Putamen (tissue), 1 donor: ENCODE results near the gene UCKL1.
"Not testable (repeated sequence)": the region's sequence is repeated elsewhere in the genome, so short reads cannot be mapped to it uniquely, and the experiment has no call there.

Experiments
- DNase-seq: peaks from one replicate; pipeline ENCODE4 v3.0.0-alpha.2; 2016; ENCODE audit warnings: low spot score

The UCKL1 gene

DNA sequence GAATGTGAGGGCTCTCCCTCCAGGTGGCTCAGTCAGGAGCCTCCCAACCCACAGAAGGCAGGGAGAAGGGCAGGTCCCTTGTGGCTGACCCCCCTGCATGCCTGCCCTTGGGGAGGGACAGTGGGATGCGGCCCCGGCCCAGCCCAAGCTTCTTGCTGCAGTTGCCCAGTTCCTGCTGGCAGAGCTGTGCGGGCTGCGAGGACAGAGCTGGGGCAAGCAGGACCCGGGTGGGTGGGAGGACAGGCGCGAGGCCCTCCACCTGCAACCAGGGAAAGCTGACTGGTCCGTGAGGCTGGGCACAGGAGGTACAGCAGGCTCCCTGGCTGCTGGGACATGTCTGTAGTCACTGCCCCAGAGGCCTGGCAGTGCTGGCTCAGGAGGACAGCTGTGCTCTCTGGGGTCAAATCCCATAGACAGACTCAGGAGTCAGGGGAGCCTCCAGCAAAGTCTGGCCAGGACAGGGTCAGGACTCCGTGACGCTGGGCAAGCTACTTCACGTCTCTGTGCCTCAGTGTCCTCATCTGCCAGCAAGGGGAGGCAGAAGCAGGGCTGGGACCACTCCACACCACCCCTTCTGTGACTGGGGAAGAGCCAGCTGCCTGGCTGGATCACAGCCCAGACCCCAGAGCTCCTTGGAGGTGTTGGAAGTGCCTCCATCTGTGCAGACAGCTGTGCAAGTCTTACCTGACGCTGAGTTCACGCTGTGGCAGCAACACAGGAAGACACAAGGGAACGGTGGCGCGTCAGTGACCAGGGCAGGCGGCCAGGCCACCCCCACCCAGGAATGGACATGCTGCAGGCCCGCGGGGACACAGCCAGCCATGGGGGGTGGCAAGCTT lies 13.0 kb downstream of the UCKL1 start:
- DNase-seq: no peak

DNA sequence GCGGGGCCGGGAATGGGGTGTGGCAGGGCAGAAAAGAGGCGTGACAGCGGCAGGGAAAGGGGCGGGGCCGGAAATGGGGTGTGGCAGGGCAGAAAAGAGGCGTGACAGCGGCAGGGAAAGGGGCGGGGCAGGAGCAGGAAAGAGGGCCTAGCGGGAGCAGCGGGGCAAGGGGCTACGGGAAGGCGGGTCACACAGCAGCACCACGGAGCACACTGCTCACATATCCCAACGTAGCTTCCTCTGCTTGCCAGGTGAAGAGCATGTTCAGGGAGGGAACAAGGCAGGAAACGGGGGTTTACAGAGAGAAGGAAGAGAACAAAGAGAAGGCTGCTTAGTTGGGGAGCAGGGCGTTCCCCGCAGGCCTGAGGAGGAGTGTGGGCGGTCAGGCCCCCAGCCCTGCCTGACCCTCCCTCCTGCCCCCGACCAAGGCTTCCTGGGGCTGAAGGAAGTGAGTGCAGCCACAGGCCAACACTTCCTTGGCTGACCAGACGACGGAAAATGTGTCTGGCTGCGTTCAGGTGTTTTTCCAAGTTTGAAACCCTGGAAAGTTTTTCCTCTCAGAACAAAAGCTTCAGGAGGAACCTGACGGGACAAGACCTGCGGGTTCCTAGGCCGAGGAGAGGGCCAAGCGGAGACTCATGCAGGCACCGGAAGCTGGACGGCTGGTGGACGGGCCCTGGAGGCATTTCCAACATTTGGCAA lies 13.8 kb downstream of the UCKL1 start:
- no peak for DNase-seq

DNA sequence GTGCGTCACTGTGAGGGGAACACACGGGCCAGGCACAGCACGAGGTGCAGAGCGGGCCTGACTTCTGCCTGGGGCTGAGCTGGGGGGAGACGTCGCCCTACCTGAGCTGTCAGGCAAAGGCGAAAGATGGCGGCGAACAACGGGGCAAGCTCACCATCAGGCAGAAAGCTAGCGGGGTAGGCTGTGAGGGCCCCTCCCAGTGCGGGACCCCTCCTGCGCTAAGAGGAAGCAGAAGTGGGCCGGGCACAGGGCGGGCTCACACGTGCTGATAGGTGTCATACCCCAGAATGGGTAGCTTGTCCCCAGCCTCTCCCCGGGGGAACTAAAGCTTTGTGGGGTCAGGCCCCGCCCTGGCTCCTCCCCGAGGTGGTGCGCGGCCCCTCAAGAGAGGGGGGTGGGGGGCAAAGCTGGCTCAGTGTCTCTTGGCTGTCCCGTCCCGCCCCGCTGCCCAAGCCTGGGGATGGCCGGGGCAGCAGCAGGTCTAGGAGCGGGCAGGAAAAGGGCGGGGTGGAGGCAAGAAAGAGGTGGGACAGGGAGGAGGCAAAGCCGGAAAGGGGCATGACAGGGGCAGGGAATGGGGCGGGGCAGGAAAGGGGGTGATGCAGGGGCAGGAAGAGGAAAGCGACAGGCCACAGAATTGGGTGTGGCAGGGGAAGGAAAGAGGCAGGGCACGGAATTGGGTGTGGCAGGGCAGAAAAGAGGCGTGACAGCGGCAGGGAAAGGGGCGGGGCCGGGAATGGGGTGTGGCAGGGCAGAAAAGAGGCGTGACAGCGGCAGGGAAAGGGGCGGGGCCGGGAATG lies 14.7 kb downstream of the UCKL1 start:
- DNase-seq: no peak

DNA sequence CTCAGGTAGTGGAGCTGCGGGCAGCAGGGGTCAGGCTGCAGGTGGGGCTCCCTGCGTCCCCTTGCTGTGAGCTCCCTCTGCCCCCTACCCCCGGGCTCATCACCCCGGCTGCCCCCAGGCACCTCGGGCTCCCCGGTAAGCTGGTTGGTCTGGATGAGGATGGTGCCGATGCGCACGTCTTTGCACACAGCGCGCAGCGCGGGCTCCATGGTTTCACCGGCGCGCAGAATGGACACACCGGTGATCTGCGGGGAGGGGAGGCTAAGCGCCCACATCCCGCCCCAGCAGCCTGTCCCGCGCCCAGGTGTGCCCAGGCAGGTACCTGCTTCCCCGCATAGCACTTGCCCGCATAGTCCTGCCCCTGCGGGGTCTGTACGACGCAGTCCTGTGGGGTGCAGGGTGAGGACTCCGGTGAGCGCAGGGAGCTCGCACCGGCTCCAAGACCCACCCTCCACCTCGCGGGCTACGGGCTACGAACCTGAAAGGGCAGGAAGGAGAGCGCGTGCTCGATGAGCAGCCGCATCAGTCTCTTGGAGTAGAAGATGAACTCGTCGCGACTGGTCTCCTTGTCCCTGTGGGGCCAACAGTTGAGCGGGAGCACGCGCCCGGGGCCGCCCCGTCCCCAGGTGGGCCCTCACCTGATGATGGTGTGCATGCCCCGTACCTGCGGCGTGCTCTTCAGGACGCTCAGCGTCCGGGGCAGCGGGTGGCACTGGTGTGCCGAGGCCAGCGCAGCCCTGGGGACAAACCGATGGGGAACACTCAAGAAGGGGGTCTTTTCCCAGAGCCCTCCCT lies 15.5 kb downstream of the UCKL1 start:
- no peak for DNase-seq

DNA sequence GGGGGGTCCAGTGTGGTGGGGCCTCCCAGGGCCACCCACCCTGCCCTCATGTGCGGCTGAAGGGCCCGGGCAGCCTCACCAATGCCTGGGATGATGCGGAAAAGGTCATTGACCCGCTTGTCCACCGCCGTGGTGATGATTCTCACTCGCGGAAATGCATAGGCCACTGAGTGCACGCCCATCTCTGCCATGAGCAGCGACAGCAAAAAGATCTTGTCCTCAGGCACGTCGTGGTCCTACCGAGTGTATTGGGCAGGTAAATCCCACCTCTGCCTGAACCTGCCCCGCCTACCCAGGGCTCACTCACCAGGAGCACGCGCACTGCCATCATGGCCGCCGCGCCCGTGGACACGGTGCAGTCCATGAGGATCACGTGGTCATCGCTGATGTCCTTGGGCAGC lies 16.1 kb downstream of the UCKL1 start:
- DNase-seq: no peak

DNA sequence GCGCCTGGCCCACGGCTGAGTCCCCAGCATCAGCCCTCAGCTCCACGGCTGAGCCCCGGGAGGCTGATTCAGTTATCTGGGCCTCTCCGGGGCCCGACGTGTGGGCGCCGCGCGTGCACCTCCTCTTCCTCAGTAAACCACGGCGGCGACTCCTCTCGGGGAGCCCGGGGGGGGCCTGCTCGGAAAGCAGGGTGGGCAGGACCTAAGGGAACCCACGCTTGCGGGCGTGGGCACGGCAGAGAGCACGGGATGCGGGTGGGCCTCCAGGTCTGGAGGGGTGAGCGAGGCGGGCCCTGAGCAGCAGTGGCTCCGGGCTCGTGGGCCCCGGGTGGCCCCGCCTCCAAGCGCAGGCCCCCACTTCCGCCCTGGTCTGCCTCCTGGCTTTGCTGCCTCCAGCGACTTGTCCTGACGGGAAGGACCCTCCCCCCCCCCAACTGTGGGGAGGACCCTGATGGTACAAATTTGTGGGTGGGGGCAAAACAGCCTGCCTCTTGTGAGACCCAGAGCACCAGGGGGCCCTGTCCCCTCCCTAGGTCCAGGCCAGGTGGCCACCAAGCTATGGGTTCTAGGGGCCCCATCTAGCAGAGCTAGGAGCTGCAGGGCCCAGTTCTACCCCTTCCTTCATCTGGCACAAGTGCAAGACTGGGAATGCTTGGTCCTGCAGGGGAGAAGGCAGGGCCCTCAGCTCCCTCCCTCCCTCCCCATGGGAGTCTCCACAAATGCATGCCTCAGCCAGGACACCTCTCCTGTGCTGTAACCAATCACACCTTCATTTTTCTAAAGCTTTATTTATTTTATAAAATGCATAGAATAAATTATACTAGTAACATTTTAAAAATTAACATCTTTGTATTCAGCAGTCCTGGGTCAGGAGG lies 16.9 kb downstream of the UCKL1 start:
- no peak for DNase-seq

DNA sequence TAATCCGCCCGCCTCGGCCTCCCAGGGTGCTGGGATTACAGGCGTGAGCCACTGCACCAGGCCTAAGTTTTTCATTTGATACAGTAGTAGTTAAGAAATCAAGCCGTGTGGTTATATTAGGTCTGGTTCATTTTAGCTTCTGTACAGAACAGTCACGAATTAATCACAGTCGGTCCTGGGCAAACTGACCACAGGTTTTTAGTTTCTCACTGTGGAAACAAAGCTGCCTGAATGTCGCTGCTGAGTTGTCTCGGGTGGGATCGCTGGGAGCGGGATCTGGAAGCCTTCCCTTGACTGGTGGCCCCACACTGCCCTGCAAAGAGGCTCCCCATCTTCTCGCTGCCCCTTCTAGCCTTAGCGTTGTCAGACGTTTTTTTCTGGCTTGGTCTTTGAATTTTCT lies 18.6 kb downstream of the UCKL1 start:
- DNase-seq: no peak

DNA sequence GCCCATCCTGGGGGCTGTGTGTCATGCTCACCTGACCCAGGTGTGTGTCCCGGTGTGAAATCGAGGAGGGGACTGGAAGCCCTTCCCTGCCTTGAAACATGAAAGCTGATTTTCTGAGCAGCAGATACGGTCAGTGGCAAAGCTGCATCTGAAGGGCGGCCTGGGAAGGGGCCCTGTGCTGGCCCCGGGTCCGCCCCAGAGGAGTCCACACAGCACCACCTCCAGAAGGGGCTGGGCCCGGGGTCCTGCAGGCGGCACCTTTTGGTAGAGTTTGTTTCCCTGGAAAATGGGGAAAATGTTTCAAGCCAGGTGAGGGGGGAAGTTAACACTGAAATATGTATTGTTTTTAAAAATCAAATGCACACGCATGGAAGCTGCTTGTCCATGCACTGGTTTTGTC lies 20.8 kb downstream of the UCKL1 start:
- DNase-seq: no peak

DNA sequence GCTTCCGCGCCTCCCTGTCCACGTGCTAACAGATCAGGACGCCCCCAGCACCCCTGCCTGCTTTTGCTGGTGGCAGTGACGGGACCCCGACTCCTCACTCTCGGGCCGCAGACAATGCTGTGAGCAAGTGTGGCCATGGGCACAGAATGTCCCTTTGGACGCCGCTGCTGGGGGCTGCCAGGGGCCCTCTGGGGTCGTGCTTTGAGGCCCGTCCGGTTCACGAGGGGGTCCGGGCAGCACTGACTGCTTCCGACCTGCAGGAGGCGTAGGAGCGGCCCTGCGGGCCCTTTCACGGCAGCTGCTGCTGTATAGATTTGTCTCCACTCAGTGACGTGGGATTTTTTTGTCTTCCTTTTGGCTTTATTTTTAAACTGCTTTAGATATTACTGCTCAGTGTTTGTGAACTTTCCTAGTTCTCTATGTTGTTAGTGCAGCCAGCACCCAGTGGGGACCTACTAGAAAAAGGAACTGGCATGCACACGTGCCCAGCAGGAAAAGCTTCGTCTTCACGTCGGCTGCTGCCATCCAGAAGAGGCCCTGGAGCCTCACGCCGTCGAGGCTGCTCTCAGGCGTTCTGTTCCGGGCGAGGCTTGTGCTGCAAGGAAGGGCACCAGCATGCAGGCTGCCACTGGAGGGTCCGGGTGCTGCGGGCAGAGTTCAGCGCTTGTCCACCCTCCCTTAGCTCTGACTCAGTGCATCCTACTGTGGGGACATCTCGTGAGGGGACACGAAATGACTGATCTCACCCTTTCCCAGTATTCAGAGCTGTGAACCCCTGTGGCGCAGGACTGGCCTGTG lies 21.7 kb downstream of the UCKL1 start:
- no peak for DNase-seq

DNA sequence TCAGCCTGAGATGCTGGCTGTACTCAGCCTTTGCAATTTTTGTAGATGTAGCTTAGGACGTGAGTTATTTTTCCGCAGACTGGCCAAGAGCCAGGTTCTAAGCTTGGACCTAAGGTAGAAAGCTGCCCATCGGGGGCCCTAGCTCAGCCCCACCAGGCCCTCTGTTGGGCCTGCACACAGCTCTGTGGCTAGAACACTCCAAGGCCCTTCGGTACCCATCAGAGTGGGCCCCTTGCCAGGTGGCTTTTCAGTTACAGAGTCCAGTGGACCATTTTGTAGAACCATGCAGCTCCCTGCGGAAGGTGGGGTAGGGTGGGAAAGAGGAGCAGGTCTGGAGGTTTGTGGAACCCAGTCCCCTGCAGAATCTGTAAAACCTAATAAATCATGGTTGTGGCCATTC lies 22.6 kb downstream of the UCKL1 start:
- DNase-seq: no peak

DNA sequence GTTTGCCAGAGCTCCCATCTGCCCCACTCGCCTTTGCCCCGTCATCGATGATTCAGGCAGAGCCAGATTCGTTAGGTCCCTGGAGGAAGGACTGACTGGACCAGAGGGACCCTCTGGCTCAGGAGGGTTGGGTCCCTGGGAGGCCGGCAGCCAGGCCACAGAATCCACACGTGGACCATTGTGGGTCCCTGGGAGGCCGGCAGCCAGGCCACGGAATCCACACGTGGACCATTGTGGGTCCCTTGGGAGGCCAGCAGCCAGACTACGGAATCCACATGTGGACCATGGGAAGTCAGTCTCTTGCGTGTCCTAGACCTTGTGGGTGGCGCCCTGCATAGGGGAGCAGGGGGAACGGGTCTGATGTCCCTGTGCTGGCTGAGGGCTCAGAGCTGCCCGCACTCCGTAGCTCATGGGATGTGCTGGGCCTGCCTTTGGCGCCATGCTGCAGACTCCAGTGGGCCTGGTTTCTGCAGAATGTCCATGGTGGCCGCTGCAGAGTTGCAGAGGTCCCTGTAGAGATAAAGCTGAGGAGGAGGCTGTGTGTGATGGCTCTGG lies 23.5 kb downstream of the UCKL1 start:
- DNase-seq: no peak

DNA sequence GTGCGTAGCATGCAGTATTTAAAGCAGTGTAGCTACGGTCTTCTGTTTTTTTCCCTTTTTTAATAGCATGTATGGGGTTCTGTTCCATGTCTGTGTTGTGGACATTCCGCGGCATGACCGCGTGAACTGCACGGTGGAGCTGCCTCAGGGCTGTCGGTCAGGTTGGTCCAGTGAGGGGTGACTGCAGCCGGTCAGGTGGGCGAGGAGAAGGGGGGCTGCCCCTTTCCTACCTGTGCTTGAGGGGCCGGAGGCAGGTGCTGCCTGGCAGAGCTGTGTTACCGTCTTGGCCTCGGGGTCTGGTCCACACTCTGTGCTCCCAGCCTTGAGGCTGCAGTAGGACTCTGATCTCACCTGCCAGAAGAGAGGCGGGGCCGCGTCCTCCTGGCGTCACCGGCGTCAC lies 24.5 kb downstream of the UCKL1 start:
- DNase-seq: no peak

DNA sequence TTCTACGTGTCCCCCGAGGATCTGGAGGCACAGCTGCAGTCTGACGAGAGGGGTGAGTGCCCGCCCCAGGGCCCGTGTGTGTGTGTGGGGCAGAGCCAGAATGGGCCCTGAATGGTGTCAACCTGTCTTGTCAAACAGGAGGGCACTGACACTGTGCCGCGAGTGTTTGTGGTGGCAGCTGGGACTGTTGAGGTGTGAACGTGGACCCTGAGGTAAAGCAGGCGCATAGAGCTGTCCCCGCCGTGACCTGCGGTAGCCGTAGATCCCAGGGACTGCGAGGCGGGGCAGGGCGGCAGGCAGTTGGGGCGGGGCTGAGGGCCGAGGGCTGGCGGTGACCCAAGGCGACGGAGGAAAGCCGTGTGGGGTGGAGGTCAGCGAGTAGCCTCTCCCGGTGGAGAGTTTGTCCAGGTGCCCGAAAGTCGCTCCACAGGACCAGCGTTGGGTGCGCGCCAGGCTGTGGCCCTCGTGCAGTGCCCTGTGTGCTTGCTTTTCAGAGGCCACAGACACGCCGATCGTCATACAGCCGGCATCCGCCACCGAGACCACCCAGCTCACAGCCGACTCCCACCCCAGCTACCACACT lies 25.2 kb downstream of the UCKL1 start:
- DNase-seq: no peak

DNA sequence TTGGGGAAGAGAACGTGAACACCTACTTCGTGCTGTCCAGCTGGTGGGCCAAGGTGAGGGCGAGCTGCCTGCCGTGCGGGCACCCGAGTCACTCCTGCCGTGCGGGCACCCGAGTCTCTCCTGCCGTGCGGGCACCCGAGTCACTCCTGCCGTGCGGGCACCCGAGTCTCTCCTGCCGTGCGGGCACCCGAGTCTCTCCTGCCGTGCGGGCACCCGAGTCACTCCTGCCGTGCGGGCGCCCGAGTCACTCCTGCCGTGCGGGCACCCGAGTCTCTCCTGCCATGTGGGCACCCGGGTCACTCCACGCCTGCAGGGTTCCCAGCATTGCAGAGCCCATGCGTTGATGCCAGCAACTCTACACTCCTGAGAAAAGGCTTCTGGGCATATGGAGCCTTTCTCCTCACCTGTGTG lies 26.7 kb downstream of the UCKL1 start:
- not testable (repeated sequence) for DNase-seq

DNA sequence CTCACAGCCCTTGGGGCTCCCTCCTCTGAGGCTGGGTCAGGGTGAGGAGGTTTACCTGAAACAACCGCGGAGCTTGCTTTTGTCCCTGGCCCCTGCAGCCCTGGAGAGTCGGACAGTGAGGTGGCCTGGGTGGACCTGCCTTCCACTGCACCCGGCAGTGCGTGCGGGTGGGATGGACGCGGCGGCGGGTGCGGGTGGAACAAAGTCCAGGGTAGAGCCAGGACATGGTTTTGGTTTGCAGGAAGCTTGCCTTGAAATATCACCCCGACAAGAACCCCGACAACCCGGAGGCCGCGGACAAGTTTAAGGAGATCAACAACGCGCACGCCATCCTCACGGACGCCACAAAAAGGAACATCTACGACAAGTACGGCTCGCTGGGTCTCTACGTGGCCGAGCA lies 27.1 kb downstream of the UCKL1 start:
- no peak for DNase-seq

DNA sequence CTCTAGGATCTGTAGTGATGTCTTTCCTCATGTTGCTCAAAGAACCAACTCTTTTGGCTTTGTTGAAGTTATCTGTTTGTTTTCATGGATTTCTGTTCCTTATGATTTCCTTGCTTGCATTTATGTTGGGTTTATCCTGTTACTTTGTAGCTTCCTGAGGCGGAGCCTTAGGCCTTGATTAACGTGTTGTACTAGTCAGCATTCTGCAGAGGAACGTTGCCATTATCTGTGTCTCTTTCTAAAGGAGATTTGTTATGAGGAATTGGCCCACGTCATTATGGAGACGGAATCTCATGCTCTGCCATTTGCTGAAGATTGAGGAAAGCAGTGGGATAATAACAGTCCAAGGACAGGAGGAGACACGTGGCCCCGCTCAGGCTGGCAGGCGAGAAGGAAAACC lies 29.9 kb downstream of the UCKL1 start:
- no peak for DNase-seq

DNA sequence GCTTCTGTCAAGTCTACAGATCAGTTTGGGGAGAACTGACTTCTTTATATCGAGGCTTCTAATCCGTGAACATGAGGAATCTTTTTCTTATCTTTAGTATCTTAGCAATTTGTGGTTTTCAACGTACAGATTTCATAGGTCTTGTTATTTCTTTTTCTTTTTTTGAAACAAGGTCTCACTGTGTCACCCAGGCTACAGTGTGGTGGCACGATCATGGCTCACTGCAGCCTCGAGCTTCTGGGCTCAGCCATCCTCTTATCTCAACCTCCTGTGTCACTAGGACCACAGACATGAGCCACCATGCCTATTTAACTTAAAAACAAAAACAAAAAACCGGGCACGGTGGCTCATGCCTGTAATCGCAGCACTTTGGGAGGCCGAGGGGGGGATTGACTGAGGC lies 32.0 kb downstream of the UCKL1 start:
- no peak for DNase-seq

DNA sequence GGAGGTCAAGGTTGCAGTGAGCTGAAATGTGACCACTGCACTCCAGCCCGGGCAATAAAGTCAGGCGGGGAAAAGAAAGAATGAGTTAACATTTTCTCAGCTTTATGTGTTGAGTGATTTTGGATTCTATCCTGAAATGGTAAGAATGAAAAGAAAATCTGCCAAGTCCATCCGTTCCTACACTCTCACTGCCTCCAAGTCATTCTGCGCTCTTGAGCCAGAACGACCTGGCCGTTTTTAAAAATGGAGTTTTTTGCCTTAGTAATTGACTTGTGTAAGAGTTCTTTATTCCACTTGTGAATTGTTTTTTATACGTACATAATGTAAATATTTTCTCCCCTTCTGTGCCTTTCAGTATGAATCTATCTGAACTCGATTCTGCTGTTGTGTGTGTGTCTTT lies 32.6 kb downstream of the UCKL1 start:
- no peak for DNase-seq

DNA sequence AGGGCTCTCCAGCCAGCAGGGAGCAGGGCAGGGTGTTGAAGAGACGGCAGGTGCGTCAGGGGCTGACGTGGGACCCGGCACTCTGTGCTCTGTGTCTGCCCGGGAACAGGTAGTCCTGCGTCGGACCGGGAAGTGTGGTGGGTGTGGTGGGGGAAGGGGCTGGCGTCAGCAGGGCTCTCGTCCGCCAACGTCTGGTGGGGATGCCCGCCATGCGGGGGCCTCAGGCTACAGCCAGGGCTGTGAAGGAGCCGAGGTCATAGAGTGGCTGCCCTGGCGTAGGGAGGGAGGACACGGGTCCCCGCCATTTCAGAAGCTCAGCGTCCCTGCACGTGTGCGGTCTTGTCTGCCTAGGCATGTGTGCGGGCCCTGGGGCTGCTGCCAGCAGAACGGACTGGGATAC lies 36.0 kb downstream of the UCKL1 start:
- no peak for DNase-seq

DNA sequence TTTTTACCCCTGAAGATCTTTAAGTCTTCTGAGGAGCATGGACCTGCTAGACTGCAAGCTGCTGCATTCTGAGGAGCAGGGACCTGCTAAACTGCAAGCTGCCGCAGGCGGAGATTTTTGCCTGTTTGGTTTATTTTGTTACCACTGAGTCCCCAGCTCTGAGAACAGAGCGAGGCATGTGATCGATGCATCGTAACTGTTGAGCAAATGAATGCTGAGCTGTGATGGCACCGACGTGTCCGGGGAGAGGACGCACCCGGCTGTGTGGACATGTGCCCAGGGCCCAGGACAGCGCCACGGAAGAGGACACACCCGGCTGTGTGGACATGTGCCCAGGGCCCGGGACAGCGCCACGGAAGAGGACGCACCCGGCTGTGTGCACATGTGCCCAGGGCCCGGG lies 37.1 kb downstream of the UCKL1 start:
- no peak for DNase-seq
